ENCODE data around the gene MYO9A.

The MYO9A gene, protein sequence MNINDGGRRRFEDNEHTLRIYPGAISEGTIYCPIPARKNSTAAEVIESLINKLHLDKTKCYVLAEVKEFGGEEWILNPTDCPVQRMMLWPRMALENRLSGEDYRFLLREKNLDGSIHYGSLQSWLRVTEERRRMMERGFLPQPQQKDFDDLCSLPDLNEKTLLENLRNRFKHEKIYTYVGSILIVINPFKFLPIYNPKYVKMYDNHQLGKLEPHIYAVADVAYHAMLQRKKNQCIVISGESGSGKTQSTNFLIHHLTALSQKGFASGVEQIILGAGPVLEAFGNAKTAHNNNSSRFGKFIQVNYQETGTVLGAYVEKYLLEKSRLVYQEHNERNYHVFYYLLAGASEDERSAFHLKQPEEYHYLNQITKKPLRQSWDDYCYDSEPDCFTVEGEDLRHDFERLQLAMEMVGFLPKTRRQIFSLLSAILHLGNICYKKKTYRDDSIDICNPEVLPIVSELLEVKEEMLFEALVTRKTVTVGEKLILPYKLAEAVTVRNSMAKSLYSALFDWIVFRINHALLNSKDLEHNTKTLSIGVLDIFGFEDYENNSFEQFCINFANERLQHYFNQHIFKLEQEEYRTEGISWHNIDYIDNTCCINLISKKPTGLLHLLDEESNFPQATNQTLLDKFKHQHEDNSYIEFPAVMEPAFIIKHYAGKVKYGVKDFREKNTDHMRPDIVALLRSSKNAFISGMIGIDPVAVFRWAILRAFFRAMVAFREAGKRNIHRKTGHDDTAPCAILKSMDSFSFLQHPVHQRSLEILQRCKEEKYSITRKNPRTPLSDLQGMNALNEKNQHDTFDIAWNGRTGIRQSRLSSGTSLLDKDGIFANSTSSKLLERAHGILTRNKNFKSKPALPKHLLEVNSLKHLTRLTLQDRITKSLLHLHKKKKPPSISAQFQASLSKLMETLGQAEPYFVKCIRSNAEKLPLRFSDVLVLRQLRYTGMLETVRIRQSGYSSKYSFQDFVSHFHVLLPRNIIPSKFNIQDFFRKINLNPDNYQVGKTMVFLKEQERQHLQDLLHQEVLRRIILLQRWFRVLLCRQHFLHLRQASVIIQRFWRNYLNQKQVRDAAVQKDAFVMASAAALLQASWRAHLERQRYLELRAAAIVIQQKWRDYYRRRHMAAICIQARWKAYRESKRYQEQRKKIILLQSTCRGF (N-terminal part only)

DNA sequence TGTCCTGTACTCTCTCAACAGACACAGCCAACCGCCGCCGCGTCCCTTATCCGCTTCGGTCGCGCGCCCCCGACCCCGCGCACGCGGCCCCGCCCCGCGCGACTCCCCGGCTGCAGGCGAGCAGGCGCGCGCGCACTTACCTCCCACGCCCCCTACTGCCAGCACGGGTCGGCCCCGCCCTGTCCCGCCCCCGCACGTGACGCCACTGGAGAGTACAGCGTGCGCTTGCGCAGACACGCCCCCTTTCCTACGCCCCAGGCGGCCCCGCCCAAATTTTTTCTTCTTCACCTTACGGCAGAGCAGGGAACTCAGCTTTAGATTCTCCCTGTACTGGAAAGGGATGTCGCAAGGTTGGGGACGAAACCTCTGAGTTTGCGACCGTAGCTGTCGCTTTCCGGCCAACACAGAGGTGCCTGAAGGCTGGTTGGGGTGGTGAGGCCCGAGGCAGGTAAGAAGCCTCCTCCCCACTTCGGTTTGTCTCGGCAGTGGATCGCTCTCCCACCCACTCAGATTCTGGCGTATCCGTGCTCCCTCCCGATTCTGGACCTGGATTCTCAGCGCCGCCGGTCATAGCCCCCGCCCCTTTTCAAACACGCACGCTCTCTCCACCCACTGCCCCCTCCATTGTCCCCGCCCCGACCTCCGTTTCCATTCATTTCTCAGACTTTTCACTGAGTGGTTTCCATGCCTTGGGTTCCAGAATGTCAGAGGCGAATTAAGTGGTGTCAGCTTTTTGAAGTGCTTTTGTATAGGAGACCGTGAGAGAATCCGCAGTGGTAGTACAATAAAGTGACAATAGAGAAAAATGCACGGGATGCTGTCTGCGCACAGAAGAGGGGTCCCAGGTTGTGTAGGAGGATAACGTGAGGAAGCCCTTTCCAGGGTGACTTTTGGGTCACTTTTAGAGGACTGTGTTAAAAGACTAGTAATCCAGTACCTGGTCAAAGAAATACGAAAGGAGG, at the start of gene MYO9A, which contains the start of gene SENP8:
Gene MYO9A (minus strand): TSS at position 134 of the 962 bp plus-strand sequence. CDS start 71,587 bp downstream, outside the sequence.
Gene SENP8 (plus strand): TSS at position 387 of the 962 bp plus-strand sequence. CDS start 21,221 bp downstream, outside the sequence.
- DNase-seq: peak; percentile 99

DNA sequence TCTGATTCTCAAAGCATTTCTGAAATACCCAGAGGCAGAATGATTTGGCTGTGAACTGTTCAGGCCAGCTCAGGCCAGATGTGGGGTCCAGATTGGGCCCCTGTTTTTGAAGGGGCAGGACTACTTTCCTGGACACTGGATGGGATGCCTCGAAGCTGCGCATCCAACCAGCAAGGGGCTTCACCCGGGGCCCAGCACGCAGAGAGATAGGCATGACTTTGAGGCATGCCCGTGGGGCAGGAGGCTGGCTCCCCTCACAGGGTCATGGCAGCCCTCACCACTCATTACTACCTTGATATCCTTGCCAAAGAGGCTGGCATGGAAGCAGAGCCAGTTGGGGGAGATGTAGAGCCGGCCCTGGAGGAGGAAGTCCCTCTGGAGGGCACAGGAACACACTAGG, 49.5 kb upstream of the MYO9A start:
- no peak for DNase-seq

DNA sequence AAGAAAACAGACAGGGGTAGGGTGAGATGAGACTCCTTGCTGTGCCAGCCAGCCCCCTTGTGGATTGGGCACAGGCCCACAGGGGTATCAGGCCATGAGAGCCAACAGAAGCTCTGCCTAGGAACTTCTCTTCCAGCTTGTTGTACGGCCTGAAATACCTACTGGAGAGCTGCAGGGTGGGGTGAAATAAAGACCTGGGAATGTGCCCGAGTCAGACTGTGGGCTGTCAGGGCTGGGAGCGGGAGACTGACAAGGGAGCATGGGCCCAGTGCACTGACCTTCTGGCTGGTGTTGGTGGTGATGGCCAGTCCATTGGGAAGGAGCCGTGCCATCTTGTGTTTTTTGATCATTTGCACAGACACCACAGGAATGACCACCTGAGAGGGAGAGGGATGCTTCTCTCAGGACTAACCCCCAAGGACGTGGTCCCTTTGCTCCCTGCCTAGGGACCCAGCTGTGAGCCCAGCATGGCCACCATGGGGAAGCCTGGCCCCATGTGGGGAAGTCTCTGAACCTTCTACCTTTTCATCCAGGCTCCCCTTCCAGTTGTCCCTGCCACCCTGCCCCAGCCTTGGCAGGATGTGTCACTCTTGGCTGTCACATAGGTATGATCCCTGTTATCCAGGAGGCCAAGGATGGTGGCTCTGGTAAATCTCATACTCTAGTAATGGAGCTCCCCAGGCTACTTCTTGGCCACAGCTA, 48.9 kb upstream of the MYO9A start:
- no peak for DNase-seq

DNA sequence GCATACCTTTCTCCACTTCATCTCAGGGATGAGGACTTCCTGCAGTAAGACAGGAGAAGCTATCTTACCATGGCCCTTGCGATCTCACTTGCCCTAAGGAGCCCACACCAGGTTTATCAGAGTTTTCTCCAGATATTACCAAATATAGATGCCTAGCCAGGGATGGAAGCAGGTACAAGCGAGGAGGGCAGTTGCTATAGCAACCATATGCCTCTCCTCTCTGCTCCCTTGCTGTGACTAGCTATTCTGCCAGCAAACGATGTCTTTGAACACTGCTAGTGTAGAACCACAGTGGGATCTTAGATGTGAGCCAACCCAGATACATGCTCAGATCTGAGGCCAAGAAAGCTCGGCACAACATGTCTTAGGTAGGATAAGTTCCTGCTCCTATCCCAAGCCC, 45.8 kb upstream of the MYO9A start:
- DNase-seq: no peak

DNA sequence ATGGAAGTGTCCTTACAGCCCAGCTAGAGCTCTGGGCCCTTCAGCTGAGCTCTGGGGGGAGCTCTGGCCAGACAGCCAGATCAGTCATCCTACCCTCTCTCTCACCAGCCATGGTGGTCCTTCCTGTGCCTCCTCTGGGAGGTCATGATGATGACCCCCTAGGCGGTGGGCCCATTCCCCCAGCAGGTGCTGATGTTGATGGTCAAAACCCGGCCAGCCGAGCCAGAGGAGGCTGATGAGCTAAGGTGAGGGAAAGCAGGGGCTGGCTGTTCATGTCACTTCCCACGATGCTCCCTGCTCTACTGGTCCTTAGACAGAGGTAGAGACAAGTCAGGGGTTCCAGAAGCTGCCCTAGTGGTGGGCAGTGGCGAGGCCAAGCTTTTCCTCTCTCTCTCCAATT, 44.6 kb upstream of the MYO9A start:
- DNase-seq: no peak

DNA sequence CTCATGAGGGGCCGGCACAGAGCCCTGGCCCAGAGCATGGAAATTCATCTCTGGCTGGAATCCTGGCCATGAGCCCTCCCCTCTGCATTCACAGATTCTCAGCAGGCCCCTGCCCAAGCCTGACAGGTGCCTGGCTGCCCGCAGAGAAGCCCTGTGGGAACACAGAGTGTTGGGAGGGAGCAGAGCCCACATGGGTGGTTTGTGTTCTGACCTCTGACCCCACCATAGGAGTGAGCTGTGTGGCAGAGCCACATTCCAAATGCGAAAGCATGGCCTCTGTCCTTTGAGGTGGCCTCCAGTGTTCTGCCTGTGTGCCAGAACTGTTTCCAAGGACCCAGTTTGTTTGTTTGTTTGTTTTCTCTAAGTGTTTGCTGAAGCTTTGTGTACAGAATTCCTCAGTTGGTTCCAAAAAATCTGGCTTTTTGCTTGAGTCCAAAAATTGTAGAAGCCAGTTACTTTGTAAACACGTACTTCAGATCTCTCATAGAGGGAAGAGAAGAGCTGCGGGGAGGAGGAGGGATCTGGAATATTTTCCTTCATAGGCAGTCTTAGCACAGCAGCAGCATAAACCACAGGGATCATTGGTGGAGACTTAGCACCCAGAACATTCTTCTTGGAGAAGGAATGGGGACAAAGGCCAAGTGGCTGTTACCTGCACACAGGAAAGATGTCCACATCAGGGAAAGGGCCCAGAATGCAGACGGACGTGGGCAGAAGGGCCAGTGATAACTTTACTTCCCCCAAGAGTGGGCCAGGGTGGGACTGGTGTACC, 43.6 kb upstream of the MYO9A start:
- no peak for DNase-seq

DNA sequence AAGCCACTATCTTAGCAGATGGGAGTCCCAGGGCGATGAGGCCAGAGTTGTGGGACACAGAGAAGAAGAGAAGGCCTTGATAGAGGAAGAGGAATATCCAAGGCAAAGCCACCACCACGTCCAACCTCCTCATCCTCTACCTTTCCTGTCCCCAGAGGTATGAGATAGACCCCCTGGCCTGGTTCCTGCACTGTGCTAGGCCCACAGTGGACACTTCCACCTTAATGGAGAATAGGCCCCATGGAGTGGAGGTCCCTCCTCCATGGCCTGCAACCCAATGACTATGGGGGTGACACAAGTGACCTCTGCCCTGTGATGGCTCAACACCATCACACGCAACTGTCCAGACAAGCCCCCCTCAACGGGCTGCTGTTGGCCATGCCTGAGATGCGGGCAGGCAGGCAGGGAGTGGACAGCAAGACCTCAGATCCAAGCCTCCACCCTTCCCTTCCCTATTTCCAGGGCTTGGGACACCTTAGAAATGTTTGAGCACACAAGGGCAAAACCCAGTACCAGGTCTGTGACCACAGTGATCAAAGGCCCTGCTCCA, 42.8 kb upstream of the MYO9A start:
- no peak for DNase-seq

DNA sequence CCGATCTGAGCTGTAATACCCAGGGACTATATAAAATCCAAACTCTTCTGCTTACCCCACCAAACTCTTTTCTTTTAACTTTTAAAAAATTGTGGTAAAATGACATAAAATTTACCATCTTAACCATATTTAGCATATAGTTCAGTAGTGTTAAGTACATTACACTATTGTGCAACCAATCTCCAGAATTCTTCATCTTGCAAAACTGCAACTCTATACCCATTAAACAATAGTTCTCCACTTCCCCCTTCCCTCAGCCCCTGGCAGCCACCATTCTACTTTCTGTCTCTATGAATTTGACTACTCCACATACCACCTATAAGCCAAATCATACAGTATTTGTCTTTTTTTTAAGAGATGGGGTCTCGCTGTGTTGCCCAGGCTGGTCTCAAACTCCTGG, 39.0 kb upstream of the MYO9A start:
- DNase-seq: no peak

DNA sequence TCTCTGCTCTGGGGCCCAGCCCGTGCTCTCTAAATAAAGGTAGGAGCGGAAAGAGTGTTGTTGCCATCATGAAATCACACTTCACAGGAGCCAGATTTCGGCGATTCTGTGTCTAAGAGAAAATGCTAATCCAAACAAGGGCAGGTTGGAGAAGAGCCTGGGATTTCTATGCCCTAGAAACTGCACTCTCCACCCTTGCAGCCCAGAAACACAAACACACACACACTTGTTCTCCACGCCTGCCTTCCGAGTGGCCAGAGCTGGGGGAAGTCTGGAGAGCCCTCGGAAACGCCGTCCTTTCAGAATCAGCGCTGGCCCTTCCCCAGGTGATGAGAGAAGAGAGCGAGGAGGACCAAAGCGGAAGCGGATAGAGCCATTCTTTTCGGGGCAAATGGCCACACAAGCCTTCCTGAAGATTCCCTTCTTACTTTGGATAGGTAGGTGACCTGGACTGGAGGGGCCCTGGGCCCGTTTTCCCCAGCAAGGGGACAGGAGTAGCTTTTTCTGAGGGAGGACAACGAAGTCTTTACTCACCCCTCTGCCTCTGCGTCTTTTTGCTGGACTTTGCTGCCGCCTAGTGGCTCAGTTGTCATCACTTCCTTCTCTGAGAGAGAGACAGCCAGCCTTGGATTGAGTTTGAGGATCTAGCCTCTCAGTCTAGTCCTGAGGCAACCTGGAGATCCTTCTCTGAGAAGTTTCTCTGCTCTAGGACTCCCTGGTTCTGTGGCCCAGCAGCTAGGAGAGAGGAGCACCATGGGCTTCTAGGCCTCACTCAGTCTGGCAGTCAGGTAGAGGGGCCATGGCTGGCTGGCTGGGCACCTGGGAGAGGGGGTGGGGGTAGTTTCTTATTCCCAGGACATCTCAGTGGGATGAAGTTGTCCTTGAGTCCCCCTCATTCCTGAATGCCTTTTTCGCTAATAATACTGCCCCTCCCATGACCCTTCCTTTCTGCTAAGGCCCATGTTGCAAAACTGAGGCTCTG, 38.0 kb upstream of the MYO9A start:
- DNase-seq: peak; percentile 84

DNA sequence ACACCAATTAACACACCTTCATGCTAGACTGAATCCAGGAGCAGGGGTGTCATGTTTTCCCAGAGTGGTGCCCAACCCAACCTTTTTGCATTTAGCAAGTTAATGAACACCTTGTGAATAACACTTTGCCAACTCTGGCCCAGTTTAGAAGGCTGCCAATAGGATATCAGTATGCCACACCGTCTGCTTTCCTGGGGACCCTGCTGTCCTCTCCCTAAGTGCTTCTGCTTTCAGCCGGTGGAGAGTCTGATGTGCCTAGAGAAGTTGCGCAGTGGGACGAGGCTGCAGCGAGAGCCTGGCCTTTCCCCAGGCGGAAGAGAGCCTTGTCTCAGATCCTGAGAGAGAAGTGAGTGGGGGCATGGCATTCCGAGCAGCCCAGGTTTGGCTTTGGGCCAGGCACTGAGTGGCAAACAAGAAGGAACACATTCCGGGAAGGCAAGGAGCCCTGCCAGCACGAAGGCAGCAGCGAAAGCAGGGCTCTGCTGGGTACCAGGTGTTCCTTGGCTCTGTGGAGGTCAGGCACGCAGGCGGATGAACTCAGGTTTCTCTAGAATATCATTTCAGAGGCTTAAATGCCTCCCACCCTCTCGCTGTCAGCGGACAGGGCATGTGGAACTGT, 37.2 kb upstream of the MYO9A start:
- DNase-seq: peak; percentile 99

DNA sequence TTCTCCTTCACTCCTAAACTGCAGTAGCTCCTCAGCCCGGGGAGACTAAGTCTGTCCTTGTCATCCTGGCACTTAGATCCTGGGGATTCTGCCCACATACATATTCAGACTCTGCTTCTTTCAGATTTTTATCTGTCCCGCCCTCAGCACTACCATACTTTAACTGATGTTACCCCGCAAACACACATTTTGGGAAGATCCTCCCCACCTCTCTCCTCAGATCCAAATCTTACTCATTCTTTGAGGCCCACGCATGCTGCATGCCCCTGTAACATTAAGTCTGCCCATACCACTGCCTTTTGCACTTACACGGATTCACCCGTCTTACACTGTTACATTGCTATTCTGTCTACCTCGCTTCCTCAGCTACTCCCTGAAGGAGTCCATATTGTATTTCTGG, 36.4 kb upstream of the MYO9A start:
- DNase-seq: peak; percentile 45

DNA sequence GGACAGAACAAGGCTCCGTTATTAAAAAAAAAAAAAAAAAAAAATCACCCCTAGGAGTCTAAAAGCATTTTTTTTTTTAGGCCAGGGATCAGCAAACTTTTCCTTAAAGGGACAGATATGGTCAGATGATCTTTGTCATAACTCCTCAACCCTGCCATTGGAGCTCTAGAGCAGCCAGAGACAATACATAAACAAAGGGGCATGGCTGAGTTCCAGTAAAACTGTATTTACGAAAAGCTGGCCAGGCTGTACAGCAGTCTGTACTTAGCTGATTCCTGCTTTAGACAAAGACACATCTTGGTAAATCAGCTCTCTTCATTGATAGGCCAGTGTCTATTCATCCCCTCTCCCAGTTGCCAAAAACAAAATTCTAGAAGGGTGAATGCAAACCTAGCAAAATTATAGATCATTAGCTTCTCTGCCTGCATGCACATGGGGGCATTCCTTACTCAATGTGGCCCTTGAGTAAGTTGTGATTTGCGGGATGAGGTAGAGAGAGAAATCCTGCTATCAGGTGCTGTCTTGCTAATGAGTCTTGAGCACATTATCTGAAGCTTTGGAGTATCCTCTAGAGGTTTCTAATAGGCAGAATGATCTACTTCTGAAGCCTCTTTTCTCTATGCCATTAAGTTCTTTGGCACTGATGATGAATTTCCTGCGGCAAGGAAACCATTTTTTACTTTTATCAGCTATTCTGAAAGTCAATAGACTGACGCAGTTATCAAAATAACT, 35.5 kb upstream of the MYO9A start:
- peak; percentile 41 for DNase-seq

DNA sequence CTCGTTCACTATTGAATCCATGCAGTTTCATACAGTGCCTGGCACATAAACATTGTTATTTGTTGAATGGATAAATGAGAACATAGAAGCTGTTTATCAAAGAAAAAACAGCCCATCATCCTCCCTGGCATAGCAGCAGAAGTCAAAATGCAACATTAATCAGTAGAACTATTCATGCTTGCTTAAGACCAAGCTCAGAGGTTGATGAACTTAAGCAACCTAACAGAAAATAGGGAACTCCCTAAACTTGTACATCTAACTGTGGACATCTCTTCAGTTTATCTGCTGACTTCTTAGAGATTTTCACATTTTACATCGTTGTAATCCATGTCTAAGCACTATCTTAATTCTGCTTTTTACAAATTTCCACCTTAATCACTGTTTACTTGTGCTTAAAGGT, 29.5 kb upstream of the MYO9A start:
- no peak for DNase-seq

DNA sequence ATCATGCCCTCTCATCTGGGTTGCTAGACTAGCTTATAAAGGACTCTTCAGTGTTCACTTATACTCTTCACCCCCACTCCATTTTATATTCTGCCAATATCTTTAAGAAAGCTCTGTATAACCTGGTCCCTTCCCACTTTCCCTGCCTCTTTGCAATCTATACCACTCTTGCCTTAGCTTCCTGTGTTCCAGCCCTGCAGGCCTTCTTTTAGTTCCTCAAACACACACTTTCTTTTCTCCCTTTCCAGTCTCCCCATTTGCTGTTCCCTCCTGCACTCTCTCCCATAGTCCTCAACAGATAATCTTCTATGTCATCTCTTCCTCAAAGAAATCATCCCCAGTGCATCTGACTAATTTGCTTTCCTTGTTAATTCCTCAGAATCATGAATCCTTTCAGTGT, 29.0 kb upstream of the MYO9A start:
- no peak for DNase-seq

DNA sequence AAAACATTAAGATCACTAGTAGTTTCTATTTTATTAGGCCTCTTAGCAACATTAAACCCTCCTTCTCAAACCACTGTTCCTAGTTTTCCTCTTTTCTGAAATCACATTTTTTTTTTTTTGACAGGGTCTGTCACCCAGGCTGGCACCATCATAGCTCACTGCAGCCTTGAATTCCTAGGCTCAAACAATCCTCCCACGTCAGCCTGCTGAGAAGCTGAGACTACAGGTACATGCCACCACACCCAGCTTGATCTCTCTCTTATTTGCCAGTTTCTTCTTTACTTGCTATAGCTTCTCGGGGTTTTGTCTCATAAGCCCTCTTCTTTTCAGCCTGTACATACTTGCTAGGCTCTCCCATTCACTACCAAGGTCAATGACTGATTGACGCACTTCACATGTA, 28.3 kb upstream of the MYO9A start:
- no peak for DNase-seq

DNA sequence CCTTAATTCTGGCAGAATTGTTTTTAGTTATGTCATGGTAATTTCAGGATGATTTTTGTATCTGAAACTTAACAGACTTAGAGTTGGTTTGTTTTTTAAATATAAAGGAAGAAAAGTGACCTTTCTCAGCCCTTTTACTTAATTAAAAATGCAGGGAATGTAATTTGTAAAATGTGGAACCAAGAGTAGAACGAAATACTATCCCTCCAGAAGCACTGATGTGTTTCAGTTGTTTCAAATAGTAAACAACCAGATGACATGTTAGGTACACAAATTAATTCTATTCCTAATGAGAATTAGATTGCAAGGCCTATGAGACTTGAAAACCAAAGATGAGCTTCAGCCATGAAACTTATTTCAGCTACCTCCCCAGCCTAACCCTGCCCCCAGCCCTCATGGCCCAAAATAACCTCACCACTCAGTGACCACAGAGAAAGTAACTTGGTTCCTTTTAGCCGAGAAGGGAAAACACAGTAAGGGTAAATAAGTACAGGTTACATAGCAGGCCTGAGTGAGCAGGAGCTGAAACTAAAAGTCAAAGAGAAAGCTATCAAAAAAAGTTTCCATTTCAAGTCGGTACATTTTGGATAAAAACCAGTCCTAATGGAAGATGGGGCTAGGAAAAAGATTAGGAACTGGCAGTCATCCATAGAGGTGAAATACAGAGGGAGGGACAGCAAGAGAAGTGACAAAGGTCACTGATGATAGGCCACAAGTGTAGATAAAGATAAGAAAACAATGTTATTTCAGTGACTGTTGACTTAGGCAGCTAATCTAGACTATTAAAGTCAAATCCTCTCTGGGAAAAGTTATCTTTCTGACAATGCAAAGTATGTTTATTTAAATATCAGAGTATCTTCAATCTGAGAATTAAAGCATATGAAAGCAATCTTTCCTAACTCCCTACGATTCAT, 23.5 kb upstream of the MYO9A start:
- DNase-seq: no peak

DNA sequence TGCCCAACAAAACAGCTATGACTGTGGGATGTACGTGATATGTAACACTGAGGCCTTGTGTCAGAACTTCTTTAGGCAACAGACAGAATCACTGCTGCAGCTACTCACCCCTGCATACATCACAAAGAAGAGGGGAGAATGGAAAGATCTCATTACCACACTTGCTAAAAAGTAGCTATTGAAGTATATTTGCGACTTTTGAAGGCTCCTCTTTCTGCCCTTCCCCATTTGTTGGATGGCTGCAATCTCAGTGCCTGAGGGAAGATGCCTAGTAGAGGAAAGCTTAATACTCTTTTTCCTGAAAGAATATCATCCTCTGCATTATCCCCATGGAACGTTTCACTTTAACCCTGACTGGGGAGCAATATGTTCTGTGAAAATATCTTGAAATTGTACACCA, 22.1 kb upstream of the MYO9A start:
- DNase-seq: no peak
